Epithelial cell of esophagus (primary cell): Measurements from ENCODE around the gene FBXO47.
A peak's percentile ranks its signal among the peaks of the same experiment; 100 is the strongest.

Source experiments
- DNase-seq: peaks from one replicate; pipeline ENCODE4 v3.0.0; 2010; ENCODE audit warnings: low read depth
- H3K4me3 ChIP-seq: 2 replicates; pipeline ENCODE4 v1.5.1; 2011; ENCODE audit warnings: mild to moderate bottlenecking, low read length, control low read depth
- TF ChIP-seq, protein P1 (sequence below): IDR thresholded peaks from 2 replicates; pipeline ENCODE4 v1.5.1; 2011; ENCODE audit warnings: low read depth, mild to moderate bottlenecking, low read length, control low read depth, inconsistent platforms; ENCODE audit not compliant: insufficient read depth; ENCODE audit errors: missing control alignments

The FBXO47 gene

GRCh38 chr17:38920374-38921291 is 46.6 kb downstream of the FBXO47 start:
- TF ChIP-seq, protein P1, sequence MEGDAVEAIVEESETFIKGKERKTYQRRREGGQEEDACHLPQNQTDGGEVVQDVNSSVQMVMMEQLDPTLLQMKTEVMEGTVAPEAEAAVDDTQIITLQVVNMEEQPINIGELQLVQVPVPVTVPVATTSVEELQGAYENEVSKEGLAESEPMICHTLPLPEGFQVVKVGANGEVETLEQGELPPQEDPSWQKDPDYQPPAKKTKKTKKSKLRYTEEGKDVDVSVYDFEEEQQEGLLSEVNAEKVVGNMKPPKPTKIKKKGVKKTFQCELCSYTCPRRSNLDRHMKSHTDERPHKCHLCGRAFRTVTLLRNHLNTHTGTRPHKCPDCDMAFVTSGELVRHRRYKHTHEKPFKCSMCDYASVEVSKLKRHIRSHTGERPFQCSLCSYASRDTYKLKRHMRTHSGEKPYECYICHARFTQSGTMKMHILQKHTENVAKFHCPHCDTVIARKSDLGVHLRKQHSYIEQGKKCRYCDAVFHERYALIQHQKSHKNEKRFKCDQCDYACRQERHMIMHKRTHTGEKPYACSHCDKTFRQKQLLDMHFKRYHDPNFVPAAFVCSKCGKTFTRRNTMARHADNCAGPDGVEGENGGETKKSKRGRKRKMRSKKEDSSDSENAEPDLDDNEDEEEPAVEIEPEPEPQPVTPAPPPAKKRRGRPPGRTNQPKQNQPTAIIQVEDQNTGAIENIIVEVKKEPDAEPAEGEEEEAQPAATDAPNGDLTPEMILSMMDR, result no peak

DNA sequence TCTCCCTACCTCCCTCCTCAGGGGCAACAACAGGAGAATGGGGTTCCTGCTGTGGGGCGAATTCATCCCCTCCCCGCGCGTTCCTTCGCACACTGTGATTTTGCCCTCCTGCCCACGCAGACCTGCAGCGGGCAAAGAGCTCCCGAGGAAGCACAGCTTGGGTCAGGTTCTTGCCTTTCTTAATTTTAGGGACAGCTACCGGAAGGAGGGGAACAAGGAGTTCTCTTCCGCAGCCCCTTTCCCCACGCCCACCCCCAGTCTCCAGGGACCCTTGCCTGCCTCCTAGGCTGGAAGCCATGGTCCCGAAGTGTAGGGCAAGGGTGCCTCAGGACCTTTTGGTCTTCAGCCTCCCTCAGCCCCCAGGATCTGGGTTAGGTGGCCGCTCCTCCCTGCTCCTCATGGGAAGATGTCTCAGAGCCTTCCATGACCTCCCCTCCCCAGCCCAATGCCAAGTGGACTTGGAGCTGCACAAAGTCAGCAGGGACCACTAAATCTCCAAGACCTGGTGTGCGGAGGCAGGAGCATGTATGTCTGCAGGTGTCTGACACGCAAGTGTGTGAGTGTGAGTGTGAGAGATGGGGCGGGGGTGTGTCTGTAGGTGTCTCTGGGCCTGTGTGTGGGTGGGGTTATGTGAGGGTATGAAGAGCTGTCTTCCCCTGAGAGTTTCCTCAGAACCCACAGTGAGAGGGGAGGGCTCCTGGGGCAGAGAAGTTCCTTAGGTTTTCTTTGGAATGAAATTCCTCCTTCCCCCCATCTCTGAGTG is 47.7 kb downstream of the FBXO47 start:
- DNase-seq, result no peak
- H3K4me3 ChIP-seq, result no peak overlapping the region
- TF ChIP-seq, protein P1, result no peak

More at GRCh38 chr17:38920374-38921291, 46.6 kb downstream of the FBXO47 start:
- no peak for DNase-seq
- no peak overlapping the region for H3K4me3 ChIP-seq

DNA sequence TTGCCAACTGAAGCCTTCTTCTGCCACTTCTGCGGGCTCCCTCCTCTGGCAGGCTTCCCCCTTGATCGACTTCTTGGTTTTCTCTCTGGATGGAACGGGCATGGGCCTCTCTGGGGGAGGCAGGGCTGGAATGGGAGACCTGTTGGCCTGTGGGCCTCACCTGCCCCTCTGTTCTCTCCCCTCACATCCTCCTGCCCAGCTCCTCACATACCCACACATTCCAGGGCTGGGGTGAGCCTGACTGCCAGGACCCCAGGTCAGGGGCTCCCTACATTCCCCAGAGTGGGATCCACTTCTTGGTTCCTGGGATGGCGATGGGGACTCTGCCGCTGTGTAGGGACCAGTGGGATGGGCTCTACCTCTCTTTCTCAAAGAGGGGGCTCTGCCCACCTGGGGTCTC is 48.3 kb downstream of the FBXO47 start:
- H3K4me3 ChIP-seq, result no peak overlapping the region
- TF ChIP-seq, protein P1, result no peak
- no peak for DNase-seq

DNA sequence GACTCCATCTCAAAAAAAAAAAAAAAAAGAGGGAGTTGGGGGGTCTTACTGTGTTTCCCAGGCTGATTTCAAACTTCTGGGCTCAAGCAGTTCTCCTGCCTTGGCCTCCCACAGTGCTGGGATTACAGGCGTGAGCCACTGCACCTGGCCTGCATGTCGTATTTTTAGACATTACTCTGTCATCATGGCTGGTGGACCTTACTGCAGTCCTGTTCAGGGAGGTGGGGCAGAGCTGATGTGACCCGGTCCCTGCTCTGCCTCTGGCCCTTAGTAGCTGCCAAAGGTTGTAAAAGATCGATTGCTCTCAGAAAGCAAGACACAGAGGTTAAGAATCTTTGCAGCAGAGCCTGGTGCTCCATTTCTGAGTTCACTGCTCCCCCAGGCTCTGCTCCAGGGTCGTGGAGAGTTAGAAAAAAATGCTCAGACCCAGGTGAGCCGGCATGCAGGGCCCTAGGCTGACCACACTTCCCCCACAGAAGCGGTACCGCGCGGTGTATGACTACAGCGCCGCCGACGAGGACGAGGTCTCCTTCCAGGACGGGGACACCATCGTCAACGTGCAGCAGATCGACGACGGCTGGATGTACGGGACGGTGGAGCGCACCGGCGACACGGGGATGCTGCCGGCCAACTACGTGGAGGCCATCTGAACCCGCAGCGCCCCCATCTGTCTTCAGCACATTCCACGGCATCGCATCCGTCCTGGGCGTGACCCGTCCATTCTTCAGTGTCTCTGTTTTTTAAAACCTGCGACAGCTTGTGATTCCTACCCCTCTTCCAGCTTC is 48.9 kb downstream of the FBXO47 start:
- H3K4me3 ChIP-seq, result no peak overlapping the region
- DNase-seq, result no peak
- TF ChIP-seq, protein P1, result no peak

- H3K4me3 ChIP-seq, result no peak overlapping the region
- TF ChIP-seq, protein P1, result peak; percentile 10
- DNase-seq, result no peak
These were observed 49.9 kb downstream of the FBXO47 start for GRCh38 chr17:38917259-38917658.

DNA sequence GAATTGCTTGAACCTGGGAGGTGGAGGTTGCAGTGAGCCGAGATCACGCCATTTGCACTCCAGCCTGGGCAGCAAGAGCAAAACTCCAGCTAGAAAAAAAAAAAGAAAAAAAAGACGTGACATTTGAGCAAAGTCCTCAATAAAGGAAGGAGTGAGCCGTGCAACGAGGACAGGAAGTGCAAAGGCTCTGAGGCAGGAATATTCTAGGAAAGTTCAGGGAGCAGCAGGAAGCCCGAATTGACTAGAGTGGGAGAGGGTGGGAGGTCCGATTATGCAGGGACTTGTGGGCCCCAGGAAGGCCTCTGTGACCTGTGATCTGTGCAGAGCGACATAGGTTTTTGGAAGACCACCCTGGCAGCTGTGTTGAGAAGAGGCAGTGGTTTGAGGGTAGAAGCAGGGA is 50.4 kb downstream of the FBXO47 start:
- H3K4me3 ChIP-seq, result no peak overlapping the region
- no peak for DNase-seq
- TF ChIP-seq, protein P1, result no peak
